NCI-H526 (cell line): ENCODE results near the gene PACSIN1.
"Not testable (repeated sequence)": the region's sequence is repeated elsewhere in the genome, so short reads cannot be mapped to it uniquely, and the experiment has no call there.

Experiments used
- DNase-seq, 2 experiments: peaks; one replicate each; lab custom pipeline; 2025; lab: John Stamatoyannopoulos, UW

The PACSIN1 gene

GRCh38 chr6:34457742-34458735 lies 7.8 kb upstream of the PACSIN1 start:
- no peak for DNase-seq

DNA sequence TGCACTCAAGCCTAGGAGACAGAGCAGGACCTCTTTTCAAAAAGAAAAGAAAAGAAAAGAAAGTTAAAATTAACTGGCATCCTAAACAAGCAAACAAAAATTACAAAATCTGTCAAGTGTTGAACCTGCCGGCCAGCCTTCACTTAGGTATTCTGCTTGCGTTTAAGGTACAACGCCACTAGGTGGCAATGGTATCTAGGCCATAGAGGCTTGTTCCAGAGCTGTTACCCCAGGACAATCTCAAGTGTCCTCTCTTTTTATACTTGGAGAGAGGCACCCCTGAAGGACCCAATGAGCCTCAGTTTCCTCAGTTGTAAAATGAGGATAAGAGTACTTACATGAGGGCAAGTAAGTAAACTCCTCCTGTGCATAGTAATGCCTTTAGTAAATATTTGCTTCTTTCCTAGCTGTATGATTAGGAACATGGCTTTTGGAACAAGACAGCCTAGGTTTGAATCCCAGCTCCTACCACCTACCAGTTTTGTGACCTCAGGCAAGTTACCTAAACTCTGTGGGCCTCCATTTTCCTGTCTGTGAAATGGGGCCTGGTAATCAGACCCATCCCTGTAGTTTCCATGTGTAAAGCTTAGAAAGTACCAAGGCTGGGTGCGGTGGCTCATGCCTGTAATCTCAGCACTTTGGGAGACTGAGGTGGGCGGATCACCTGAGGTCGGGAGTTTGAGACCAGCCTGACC lies 5.8 kb upstream of the PACSIN1 start:
- peak in 1 of 2 experiments; percentile 55 for DNase-seq

- no peak for DNase-seq
These were observed 4.9 kb upstream of the PACSIN1 start for GRCh38 chr6:34460796-34461507.

GRCh38 chr6:34462010-34462409 lies 3.9 kb upstream of the PACSIN1 start:
- no peak for DNase-seq

- DNase-seq, result peak; percentile 35 to 74
These were observed 3.3 kb upstream of the PACSIN1 start for GRCh38 chr6:34462551-34462971.

DNA sequence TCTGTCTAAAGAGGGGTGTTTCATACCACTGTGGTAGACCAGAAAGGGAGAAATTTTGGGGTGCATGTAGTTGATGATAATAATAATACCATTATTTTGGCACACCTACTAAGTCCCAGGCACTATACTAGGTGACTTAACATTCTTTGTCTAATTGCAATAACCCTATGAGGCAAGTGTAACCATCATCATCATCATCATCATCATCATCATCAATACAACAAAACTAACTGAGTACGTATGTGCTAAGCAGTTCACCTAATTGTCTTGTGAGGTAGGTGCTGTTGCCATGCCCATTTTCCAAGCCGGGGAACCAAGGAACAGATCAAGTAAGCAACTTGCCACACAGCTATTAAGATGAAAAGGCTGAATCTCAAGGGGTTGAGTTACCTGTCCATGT lies 2.6 kb upstream of the PACSIN1 start:
- no peak for DNase-seq

GRCh38 chr6:34463849-34464248 lies 2.0 kb upstream of the PACSIN1 start:
- DNase-seq, result no peak

DNA sequence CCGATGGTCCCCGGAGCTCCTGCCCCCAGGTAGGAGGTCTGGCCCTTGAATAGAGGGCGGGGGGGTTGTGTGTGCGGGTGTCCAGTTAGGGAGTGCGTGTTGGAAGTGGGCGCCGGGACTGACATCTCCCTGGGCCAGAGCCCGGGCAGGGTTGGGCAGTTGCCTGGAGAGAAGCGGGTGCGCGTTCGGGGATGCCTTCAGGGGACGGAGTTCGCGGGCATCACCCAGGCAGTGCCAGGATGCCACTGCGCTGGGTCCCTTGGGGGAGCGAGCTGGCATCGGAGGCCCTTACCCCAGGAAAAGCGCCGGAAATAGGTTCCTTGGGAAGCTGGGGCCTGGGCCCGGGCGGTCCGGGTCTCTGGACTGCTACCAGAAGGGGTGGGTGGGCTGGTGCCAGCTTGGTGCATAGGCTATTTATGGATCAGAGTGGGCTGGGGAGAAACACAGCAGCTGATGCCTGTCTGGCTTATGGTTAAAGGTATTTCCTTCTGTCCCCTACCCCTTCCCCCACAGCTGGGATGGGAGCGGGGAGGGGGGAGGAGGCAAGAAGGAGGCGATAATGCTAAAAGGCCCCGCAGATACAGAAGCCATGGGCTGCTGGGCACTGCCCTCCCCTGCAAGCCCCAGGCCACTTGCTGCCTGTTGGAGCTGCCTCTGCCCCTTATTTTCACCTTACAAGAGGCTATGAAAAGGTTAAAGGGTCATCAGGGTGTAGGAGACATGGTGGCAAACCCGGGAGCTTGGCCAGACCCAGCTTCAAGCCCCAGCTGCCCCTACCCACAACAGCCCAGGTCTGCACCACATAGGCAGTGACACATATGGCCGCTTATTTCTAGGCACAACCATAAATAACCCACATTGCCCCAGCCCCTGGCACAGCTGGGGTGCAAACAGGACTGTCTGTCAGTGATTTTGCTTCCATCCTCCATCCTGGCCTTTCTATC lies 638 bp downstream of the PACSIN1 start:
- no peak for DNase-seq

GRCh38 chr6:34468378-34468892 lies 2.6 kb downstream of the PACSIN1 start:
- DNase-seq, result no peak

- DNase-seq, result no peak
These were observed 3.6 kb downstream of the PACSIN1 start for GRCh38 chr6:34469499-34469898.

GRCh38 chr6:34472425-34472824 lies 6.5 kb downstream of the PACSIN1 start:
- DNase-seq, result no peak

GRCh38 chr6:34473967-34474366 lies 8.1 kb downstream of the PACSIN1 start:
- no peak for DNase-seq

DNA sequence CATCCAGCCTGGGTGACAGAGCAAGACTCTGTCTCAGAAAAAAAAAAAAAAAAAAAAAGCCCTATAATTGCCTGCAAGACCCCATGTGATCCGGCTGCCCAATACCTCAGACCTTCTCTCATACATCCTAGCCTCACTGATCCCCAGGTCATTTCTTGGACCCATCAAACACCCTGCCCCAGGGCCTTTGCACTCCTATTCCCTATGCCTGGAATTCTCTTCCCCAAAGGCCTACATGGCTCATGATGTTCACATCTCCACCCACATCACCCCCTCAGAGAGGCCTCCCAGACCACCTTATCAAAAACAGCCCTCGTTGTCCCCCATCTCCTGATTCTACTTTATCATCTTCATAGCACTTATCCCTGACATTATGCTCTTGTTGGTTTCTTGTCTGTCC lies 8.9 kb downstream of the PACSIN1 start:
- DNase-seq, result no peak

DNA sequence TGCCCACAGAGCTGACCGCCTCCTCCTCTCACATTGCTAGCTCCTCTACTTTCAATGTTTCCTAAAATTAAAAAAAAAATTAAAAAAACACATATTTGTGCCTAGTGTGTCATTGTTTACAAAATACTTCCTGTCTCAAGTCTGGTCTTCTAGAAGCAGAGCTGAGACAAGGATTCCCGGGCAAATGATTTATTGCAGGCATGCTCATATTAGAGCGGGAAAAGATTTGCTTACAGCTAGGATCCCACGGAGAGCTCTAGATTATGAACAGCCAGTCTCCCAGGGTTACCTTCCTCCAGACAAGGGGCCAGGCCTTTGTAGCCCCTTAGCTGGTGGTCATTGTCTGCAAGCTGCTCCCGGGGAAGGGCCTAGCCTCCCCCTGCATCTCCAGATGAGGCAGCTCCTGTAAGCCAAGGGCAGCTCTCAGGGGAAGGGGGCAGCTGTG lies 9.4 kb downstream of the PACSIN1 start:
- DNase-seq, result peak in 1 of 2 experiments; percentile 45

DNA sequence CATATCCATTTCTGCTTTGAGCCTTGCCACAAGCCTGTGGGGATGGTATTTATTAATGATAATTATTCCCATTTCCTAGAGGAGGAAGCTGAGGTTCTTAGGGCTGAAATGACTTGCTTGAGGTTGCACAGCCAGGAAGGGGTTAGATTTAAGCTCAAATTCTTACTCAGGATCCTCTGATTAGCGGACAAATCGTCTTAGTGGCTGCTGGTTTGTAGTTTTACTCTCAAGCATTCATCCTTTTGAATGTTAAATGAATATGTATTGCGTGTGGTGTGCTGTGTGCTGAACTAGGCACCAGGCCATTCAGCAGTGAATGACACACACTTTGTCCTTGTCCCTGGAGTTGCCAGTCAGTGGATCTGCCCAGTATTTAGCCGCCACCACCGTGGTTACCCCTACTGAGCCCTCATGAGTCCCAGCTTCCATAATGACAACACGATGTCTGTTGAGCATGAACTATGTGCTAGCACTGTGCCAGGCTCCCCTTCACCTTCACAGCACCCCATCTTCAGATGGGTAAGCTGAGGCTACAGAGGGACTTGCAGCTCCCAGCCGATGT lies 10.0 kb downstream of the PACSIN1 start:
- no peak for DNase-seq

DNA sequence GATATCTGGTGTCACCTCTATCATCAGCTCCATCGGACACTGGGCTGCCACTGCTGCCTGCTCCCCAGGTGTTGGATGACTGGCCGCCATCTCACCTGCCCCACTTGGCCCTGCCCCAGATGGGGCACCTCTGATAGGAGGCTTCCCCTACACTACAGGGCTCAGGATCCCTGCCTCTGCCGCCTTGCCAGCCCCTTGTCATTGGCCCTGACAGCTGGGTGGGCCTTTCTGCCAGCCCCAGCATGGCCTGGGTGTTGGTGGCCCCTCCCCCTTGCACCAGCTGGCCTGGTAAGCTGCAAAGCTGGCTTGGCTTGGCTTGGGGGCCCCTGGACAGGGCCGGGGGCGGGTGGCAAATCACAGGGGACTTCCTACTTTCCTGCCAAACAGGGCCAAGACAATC lies 10.6 kb downstream of the PACSIN1 start:
- DNase-seq, result no peak

DNA sequence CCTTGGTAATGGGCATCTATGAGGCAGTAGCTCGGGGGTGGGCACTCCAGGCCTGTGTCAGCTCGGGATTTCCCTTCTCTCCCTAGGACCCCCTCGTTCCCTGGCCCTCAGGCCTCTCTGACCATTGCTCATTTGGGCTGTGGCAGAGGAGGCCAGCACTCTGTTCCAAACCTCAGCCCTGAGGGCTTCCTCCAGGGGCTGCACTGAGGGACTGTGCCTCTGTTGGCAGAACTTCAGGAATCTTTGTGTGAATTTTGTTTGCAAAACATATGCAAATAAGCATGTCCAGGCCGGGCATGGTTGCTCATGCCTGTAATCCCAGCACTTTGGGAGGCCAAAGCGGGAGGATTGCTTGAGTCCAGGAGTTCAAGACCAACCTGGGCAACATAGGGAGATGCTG lies 11.0 kb downstream of the PACSIN1 start:
- peak; percentile 13 to 49 for DNase-seq

DNA sequence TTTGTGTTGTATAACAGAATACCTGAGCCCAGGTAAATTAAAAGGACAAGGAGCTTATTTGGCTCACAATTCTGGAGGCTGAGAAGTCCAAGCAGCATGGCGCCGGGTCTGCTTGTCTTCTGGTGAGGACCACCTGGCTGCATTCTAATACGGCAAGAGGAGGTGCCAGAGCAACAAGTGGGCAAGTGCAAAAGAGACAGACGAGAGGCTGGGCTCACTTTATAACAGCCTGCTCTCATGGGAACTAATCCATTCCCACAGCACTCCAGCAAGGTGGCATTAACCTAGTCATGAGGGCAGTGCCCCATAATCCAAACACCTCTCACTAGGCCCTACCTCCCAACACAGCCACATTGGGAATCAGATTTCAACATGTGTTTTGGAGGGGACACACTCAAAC lies 12.9 kb downstream of the PACSIN1 start:
- DNase-seq, result no peak

- not testable (repeated sequence) for DNase-seq
These were observed 17.9 kb downstream of the PACSIN1 start for GRCh38 chr6:34483781-34484180.

DNA sequence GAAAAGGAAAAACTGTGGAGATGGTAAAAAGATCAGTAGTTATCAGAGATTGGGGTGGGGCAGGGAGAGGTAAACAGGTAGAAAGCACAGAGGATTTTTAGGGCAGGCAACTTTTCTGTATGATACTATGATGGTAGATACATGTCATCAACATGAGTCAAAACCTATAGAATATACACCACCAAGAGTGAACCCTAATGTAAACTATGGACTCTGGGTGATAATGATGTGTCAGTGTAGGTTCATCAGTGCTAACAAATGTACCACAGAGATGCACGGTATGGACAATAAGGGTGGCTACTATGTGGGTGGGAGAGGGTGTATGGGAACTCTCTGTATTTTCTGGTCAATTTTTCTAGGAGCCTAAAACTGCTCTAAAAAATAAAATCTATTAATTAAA lies 18.5 kb downstream of the PACSIN1 start:
- no peak for DNase-seq

DNA sequence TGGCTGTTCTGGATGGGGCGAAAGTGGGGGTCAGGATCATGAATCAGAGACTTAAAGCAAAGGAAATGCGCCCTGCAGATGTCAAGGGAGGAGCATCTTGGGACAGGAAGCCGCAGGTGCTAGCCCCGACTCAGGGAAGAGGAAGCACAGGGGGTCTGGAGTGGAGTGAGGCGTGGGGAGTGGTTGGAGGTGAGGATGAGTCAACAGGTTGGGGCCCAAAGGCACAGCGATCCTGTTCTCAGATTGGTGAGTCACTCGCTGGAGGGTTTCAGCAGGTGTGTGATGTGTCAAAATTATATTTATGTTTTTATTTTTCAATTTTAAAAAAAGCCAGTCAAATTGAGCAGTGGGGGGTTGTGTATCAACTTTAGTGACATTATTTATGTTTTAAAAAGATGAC lies 19.0 kb downstream of the PACSIN1 start:
- no peak for DNase-seq
